K562 (cell line): Measurements from ENCODE around the gene SLC49A4. TPM values are rescaled to one million over a fixed set of nuclear protein-coding genes. Genes with fewer than 3 reads are reported as not detected.

ENCODE experiments used
- ATAC-seq: fragments of 200-7000 bp; cut with Tn5 transposase; 3 replicates; pipeline ENCODE4 v1.9.1; 2020; ENCODE audit warnings: moderate library complexity
- BruUV-seq: library from RNA; stranded (reverse); fragments of 400-500 nt; replicated peaks from 2 replicates; lab custom pipeline; 2021; lab: Mats Ljungman, UMichigan
- CTCF ChIA-PET: fragments of 300-600 bp; formaldehyde crosslinking; extraction: SDS; loops from one replicate; lab custom pipeline; 2021; ENCODE audit warnings: low intra/inter-chr PET ratio; lab: Yijun Ruan, JAX
- POLR2A ChIA-PET: fragments of 300-600, 350-650 bp; sonication (Branson Sonifier 250); formaldehyde crosslinking; extraction: SDS; loops from one replicate; lab custom pipeline; 2021; ENCODE audit warnings: antibody characterized with exemption, inconsistent platforms; lab: Yijun Ruan, JAX
- DNase-seq, 4 experiments: peaks; one replicate each; pipeline versions ENCODE4 v3.0.0 to v3.0.0-alpha.2; 2011 to 2018; ENCODE audit warnings: low spot score in 3 of 4, mixed read lengths in 3 of 4; ENCODE audit errors: extremely low read depth in 1 of 4
- FAIRE-seq: peaks from 2 replicates; lab custom pipeline; 2011; peaks lifted over from hg19 to GRCh38; lab: Jason Lieb, UNC
- H2AFZ ChIP-seq: 2 replicates; pipeline ENCODE4 v1.6.0; 2011; ENCODE audit warnings: low read depth, low read length, control low read depth, inconsistent platforms
- H3K27ac ChIP-seq: fragments of 200-600 bp; 3 replicates; pipeline ENCODE4 v1.8.0; 2011; ENCODE audit warnings: low read depth, mild to moderate bottlenecking, control low read depth, inconsistent platforms, low read length, moderate library complexity, mixed read lengths; ENCODE audit errors: extremely low read depth
- H3K27me3 ChIP-seq, 2 experiments: fragments of 300-600 bp in 1 of 2; 2 replicates in 1 of 2; 3 replicates in 1 of 2; pipeline versions ENCODE4 v1.6.0 to v1.8.0; 2011; ENCODE audit warnings: inconsistent platforms in 2 of 2, low read length in 2 of 2, mild to moderate bottlenecking in 1 of 2, mixed read lengths in 1 of 2, moderate library complexity in 1 of 2; ENCODE audit not compliant: control insufficient read depth in 2 of 2, insufficient read depth in 2 of 2
- H3K36me3 ChIP-seq: fragments of 300-600 bp; 3 replicates; pipeline ENCODE4 v1.8.0; 2011; ENCODE audit warnings: mild to moderate bottlenecking, low read length, inconsistent platforms; ENCODE audit not compliant: control insufficient read depth, insufficient read depth
- H3K4me1 ChIP-seq, 2 experiments: fragments of 200-600 bp in 1 of 2; replicated peaks in 1 of 2; 2 replicates in 1 of 2; 3 replicates in 1 of 2; pipeline versions ENCODE4 v1.5.1 to v1.8.0; 2011; ENCODE audit warnings: inconsistent platforms in 2 of 2, low read length in 2 of 2, mild to moderate bottlenecking in 1 of 2, mixed read lengths in 1 of 2, moderate library complexity in 1 of 2; ENCODE audit not compliant: control insufficient read depth in 2 of 2, insufficient read depth in 2 of 2
- H3K4me2 ChIP-seq: 2 replicates; pipeline ENCODE4 v1.6.1; 2011; ENCODE audit warnings: low read length, control low read depth, inconsistent platforms, mixed read lengths; ENCODE audit not compliant: insufficient read depth
- H3K4me3 ChIP-seq: fragments of 200-600 bp; sonication (generic), shearing (Covaris generic); 2 replicates; pipeline ENCODE4 v1.5.1; 2016; ENCODE audit warnings: control low read depth, inconsistent platforms
- H3K79me2 ChIP-seq: fragments of 200-600 bp; 3 replicates; pipeline ENCODE4 v1.8.0; 2011; ENCODE audit warnings: low read length, inconsistent platforms; ENCODE audit not compliant: control insufficient read depth, insufficient read depth
- H3K9ac ChIP-seq, 2 experiments: 2 replicates each; pipeline versions ENCODE4 v1.6.0 to v1.6.1; 2011; ENCODE audit warnings: low read depth in 2 of 2, low read length in 2 of 2, control low read depth in 1 of 2, inconsistent platforms in 1 of 2, mild to moderate bottlenecking in 1 of 2, mixed read lengths in 1 of 2; ENCODE audit not compliant: insufficient read depth in 1 of 2
- H3K9me1 ChIP-seq: one replicate; pipeline ENCODE4 v1.6.0; 2011; ENCODE audit warnings: inconsistent platforms, mild to moderate bottlenecking, low read length, moderate library complexity; ENCODE audit not compliant: control insufficient read depth, insufficient read depth
- H3K9me3 ChIP-seq: replicated peaks from 2 replicates; pipeline ENCODE4 v1.5.1; 2011; ENCODE audit warnings: low read depth, low read length, inconsistent platforms; ENCODE audit not compliant: control insufficient read depth, insufficient read depth
- H4K20me1 ChIP-seq: replicated peaks from 2 replicates; pipeline ENCODE4 v1.6.1; 2011; ENCODE audit warnings: low read length, inconsistent platforms, mixed read lengths; ENCODE audit not compliant: control insufficient read depth, insufficient read depth
- CBX8 ChIP-seq: fragments of 200-600 bp; sonication (generic); IDR thresholded peaks from 2 replicates; pipeline ENCODE4 v1.6.1; 2012; ENCODE audit warnings: borderline replicate concordance, mixed run types, low read depth, mild to moderate bottlenecking, moderate library complexity, mixed read lengths, low read length, control low read depth, inconsistent platforms; ENCODE audit not compliant: poor library complexity, severe bottlenecking; ENCODE audit errors: extremely low read depth
- CHD1 ChIP-seq: fragments of 200-600 bp; sonication (generic); IDR thresholded peaks from one replicate; pipeline ENCODE4 v1.6.1; 2012; ENCODE audit warnings: mild to moderate bottlenecking, moderate library complexity, low read length, inconsistent platforms
- HDGF ChIP-seq: fragments of 450-650 bp; IDR thresholded peaks from 2 replicates; pipeline ENCODE4 v1.6.1; 2016
- PHB2 ChIP-seq: fragments of 450-650 bp; IDR thresholded peaks from 2 replicates; pipeline ENCODE4 v1.6.1; 2017; ENCODE audit warnings: low read depth
- PHF21A ChIP-seq: fragments of 450-650 bp; IDR thresholded peaks from 2 replicates; pipeline ENCODE4 v1.6.1; 2017; ENCODE audit warnings: low read depth, borderline replicate concordance
- RB1 ChIP-seq: fragments of 450-650 bp; IDR thresholded peaks from 2 replicates; pipeline ENCODE4 v1.6.1; 2017; ENCODE audit warnings: low read depth, mild to moderate bottlenecking
- ZNF12 ChIP-seq: sonication (generic); formaldehyde crosslinking; IDR thresholded peaks from 2 replicates; pipeline ENCODE4 v1.4.0; 2020; ENCODE audit warnings: mild to moderate bottlenecking, missing genetic modification reagents
- ZSCAN29 ChIP-seq: fragments of 450-650 bp; IDR thresholded peaks from 2 replicates; pipeline ENCODE4 v1.6.1; 2017
- WGBS: fragments of 100-300 bp; shearing (Covaris generic); methylation state at CpG from one replicate; pipeline ENCODE4 v1.1.6; 2016; ENCODE audit warnings: low coverage, mixed read lengths; ENCODE audit not compliant: insufficient coverage; ENCODE audit errors: missing lambda C conversion rate; 5-methylcytosine and 5-hydroxymethylcytosine counted together
- in situ Hi-C: fragments of 300-500 bp; cut with MboI; formaldehyde crosslinking; loops from 4 replicates; pipeline ENCODE4 v1.15.0; 2018; ENCODE audit warnings: inconsistent platforms, mixed read lengths
- intact Hi-C: fragments of 100-400 bp; cut with micrococcal nuclease; formaldehyde crosslinking; loops from 2 replicates; pipeline ENCODE4 v1.14.2; 2022
- polyA plus RNA-seq, 8 experiments: library from polyadenylated mRNA; depleted of rRNA in 4 of 8; stranded (reverse) in 5 of 8; unstranded in 3 of 8; fragments of >200 nt; fragmentation: Nextera tagmentation in 2 of 8; fragmentation: Illumina TruSeq in 1 of 8; extraction: Ambion mirVana in 2 of 8; extraction: Trizol in 1 of 8; gene quantifications; 2 replicates each; pipeline versions ENCODE4 v1.2.1 to v1.2.3, GENCODE V29; 2011 to 2014; ENCODE audit warnings: inconsistent platforms in 1 of 8, missing spikeins in 1 of 8
- total RNA-seq, 7 experiments: library from RNA; depleted of rRNA in 6 of 7; stranded (reverse); fragments of >200 nt in 6 of 7; fragmentation: Illumina TruSeq in 2 of 7; extraction: Trizol in 2 of 7; gene quantifications; 2 replicates each; pipeline versions ENCODE4 v1.2.1 to v1.2.3, GENCODE V29; 2011 to 2021; ENCODE audit warnings: low replicate concordance in 1 of 7
- TF ChIP-seq, protein P1 (sequence below): IDR thresholded peaks from 2 replicates; pipeline ENCODE4 v1.6.1; 2011; ENCODE audit warnings: borderline replicate concordance, low read depth, mild to moderate bottlenecking, moderate library complexity, low read length; ENCODE audit not compliant: insufficient read depth, poor library complexity, severe bottlenecking

The SLC49A4 gene
- total and polyA plus RNA-seq, 9 of the 15 experiments (the other 6 are each of a cell fraction or from before 2014, with no cell fraction given): 0.15 to 1.3 (median 0.83) TPM

DNA sequence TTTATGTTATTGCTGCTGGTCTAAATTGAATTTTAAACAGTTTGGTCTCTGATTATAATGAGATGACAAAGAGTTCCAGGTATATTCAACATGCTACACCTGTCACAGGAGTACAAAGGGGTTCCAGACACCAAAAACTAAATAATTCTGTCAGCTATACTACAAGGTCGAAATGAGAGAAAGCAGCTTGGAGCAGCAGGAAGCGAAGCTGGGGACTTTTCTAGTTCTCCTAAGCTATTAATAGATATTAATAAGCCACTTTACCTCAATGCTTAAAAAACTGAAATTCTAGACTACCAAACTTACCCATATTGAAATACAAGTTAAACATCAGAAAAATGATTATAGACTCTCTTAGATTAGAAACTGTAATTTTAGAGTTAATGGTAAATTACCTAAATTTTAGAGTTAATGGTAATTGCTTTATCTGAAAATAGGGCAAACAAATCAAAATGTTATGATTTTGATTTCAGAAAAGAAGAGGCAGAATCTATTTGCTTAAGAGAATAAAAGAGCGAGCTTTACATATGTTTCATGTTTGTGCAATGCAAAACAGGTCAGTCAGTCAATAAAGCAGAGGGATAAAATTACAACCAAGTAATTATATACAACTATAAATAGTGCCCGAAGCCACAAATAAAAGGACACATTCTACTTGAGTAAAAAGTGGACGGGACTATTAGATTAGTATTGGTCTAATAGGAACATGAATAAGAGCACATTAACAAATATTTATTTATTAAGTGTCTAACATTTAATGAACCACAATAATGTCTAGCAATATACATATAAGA lies 18.0 kb upstream of the SLC49A4 start:
- in situ Hi-C loops (no loop called here), intact Hi-C loops (no loop called here)
- 42% methylated on average over 5 of the region's 5 CpGs for WGBS
- Histone ChIP-seq H3K4me3 (no peak overlapping the region), H3K79me2 (no peaks in the 10 kb centered on the region), H3K27me3 (no peaks in the 10 kb centered on the region), H4K20me1 (no peaks in the 10 kb centered on the region), H3K9me3 (no peaks in the 10 kb centered on the region), H2AFZ (no peak overlapping the region), H3K9me1 (no peaks in the 10 kb centered on the region), H3K36me3 (no peaks in the 10 kb centered on the region), H3K9ac (no peak overlapping the region), H3K4me2 (no peak overlapping the region), H3K27ac (no peak overlapping the region), H3K4me1 (no peaks in the 10 kb centered on the region)
- no TSS peak for BruUV-seq
- DNase-seq (no peak), ATAC-seq (no peak), FAIRE-seq (no peak)
- no peak for TF ChIP-seq CHD1
- no peak for TF ChIP-seq RB1
- no peak for TF ChIP-seq HDGF
- no peak for TF ChIP-seq PHB2
- TF ChIP-seq CBX8: no peak
- TF ChIP-seq ZNF12 (CRISPR knock-in tag): no peak
- TF ChIP-seq ZSCAN29: no peak
- TF ChIP-seq, protein P1, sequence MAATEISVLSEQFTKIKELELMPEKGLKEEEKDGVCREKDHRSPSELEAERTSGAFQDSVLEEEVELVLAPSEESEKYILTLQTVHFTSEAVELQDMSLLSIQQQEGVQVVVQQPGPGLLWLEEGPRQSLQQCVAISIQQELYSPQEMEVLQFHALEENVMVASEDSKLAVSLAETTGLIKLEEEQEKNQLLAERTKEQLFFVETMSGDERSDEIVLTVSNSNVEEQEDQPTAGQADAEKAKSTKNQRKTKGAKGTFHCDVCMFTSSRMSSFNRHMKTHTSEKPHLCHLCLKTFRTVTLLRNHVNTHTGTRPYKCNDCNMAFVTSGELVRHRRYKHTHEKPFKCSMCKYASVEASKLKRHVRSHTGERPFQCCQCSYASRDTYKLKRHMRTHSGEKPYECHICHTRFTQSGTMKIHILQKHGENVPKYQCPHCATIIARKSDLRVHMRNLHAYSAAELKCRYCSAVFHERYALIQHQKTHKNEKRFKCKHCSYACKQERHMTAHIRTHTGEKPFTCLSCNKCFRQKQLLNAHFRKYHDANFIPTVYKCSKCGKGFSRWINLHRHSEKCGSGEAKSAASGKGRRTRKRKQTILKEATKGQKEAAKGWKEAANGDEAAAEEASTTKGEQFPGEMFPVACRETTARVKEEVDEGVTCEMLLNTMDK: no peak
- no peak for TF ChIP-seq PHF21A
- ChIA-PET POLR2A (no interaction called here), CTCF (no interaction called here)
